Spleen (tissue), 11 donors: ENCODE measurements around the gene STON1. TPM values are rescaled to one million over a fixed set of nuclear protein-coding genes. Genes with fewer than 3 reads are reported as not detected.

Source experiments
- DNase-seq: peaks from one replicate; pipeline ENCODE4 v3.0.0-alpha.2; 2020
- H3K27ac ChIP-seq, 8 donors: fragments of 200-600 bp; sonication (generic) in 7 of 8; 1 replicate in 4 of 8; 2 replicates in 4 of 8; pipeline versions ENCODE4 v1.5.0 to v1.8.0; 2016 to 2021; ENCODE audit warnings: inconsistent platforms in 4 of 8, mild to moderate bottlenecking in 4 of 8, moderate library complexity in 1 of 8
- H3K27me3 ChIP-seq, 7 donors: fragments of 200-600 bp; sonication (generic) in 6 of 7; replicated peaks in 1 of 7; 1 replicate in 4 of 7; 2 replicates in 3 of 7; pipeline versions ENCODE4 v1.5.0 to v1.8.0; 2016 to 2021; ENCODE audit warnings: inconsistent platforms in 3 of 7, mild to moderate bottlenecking in 1 of 7
- H3K36me3 ChIP-seq, 6 donors: fragments of 200-600 bp; sonication (generic) in 5 of 6; 1 replicate in 4 of 6; 2 replicates in 2 of 6; pipeline versions ENCODE4 v1.5.0 to v1.8.0; 2016 to 2021; ENCODE audit warnings: inconsistent platforms in 2 of 6
- H3K4me1 ChIP-seq, 6 donors: fragments of 200-600 bp; sonication (generic) in 5 of 6; 1 replicate in 3 of 6; 2 replicates in 3 of 6; pipeline versions ENCODE4 v1.5.0 to v1.8.0; 2016 to 2021; ENCODE audit warnings: inconsistent platforms in 3 of 6
- H3K4me3 ChIP-seq, 8 donors: fragments of 200-600 bp; sonication (generic) in 7 of 8; 1 replicate in 4 of 8; 2 replicates in 4 of 8; pipeline versions ENCODE4 v1.5.0 to v1.8.0; 2016 to 2021; ENCODE audit warnings: inconsistent platforms in 4 of 8, mild to moderate bottlenecking in 4 of 8, moderate library complexity in 2 of 8
- H3K9me3 ChIP-seq, 8 donors: fragments of 200-600 bp; sonication (generic) in 7 of 8; 1 replicate in 4 of 8; 2 replicates in 4 of 8; pipeline versions ENCODE4 v1.5.0 to v1.8.0; 2016 to 2021; ENCODE audit warnings: inconsistent platforms in 4 of 8
- CTCF ChIP-seq, 11 experiments: fragments of 200-600 bp in 7 of 11; fragments of 450-650 bp in 4 of 11; sonication (generic) in 4 of 11; IDR thresholded peaks in 8 of 11; conservative IDR thresholded peaks in 3 of 11; 1 replicate in 7 of 11; 2 replicates in 4 of 11; pipeline versions ENCODE4 v1.4.0 to v1.8.0; 2016 to 2021; ENCODE audit warnings: antibody characterized with exemption in 11 of 11, inconsistent platforms in 4 of 11, mild to moderate bottlenecking in 1 of 11
- POLR2A ChIP-seq, 3 donors: fragments of 450-650 bp; IDR thresholded peaks; one replicate each; pipeline ENCODE4 v1.5.1; 2017; ENCODE audit warnings: antibody characterized with exemption in 3 of 3, mild to moderate bottlenecking in 1 of 3
- POLR2AphosphoS5 ChIP-seq, 3 donors: sonication (generic); formaldehyde crosslinking; IDR thresholded peaks; one replicate each; pipeline ENCODE4 v1.5.1; 2017; ENCODE audit warnings: antibody characterized with exemption in 3 of 3
- WGBS, 5 donors: extraction: QIAGEN DNeasy Blood & Tissue Kit in 3 of 5; methylation state at CpG; one replicate each; pipeline versions ENCODE4 v1.1.5 to v1.1.7; 2013 to 2018; 5-methylcytosine and 5-hydroxymethylcytosine counted together
- intact Hi-C: fragments of 100-400 bp; cut with DNase I; formaldehyde crosslinking; loops from one replicate; pipeline ENCODE4 v1.15.0; 2023; ENCODE audit warnings: low total_unique reads
- polyA plus RNA-seq, 3 donors: library from polyadenylated mRNA; stranded (reverse); fragments of 200-250 nt; gene quantifications; one replicate each; pipeline ENCODE4 v1.2.1, GENCODE V29; 2013
- total RNA-seq, 7 donors: library from RNA; depleted of rRNA in 3 of 7; stranded (reverse); fragments of >200 nt in 3 of 7; fragmentation: NEBNext Ultra II Directional in 4 of 7; extraction: Animal tissue kit (Norgen Biotek cat#: 25700) in 4 of 7; gene quantifications; one replicate each; pipeline versions ENCODE4 v1.1.0 to v1.2.1, GENCODE V29; 2016 to 2021
- donor health status: healthy with polysubstance abuse.
- donor health status: DM: no; HTN: no; CAD: no; lungs with moderate emphysema.
- donor health status: DM: no; HTN: no; CAD: no.
- donor health status: Bipolar disorder and iron deficiency.
- donor health status: healthy.
- donor health status: DM: no; HTN: no; CAD: no.
- donor health status: DM: yes; HTN: yes; CAD: no.

Gene STON1
- total and polyA plus RNA-seq, 10 donors = 2.1 to 31.0 (median 20.4) TPM

DNA sequence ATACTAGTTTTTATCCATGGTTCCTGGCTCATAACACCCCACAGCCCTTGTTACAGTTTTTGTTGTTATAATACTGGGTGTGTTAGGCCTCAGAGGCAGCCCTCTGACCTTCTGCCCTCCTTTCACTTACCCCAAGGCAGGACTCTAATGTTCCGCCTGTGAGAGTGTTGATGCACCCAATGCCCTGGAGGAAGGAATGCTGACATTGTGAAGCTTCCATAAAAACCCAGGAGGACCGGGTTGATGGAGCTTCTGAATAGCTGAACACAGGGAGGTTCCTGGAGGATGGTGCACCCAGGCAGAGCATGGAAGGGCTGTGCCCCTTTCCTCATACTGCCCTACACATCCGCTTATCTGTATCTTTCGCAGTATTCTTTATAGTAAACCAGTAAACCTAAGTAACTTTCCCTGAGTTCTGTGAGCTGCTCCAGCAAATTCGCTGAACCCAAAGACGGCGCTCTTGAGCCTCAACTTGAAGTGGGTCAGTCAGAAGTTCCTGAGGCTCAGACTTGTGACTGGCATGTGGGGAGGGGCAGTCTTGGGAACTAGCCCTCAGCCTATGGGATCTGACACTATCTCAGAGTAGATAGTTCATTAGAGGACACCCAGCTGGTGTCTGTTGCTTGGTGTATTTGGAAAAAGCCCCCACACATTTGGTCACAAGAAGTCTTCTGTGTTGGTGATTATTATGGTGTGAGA lies 10.4 kb downstream of the STON1 start:
- Histone ChIP-seq H3K27me3 (no peaks in the 10 kb centered on the region), H3K4me3 (no peak overlapping the region), H3K9me3 (no peaks in the 10 kb centered on the region), H3K36me3 (no peaks in the 10 kb centered on the region), H3K27ac (no peak overlapping the region), H3K4me1 (no peaks in the 10 kb centered on the region)
- TF ChIP-seq POLR2AphosphoS5 (IDR thresholded peaks at IDR 0.05) = no peak
- no peak for DNase-seq
- intact Hi-C loops = no loop called here
- 86 to 93% (median 91%) methylated on average over 7 of the region's 7 CpGs for WGBS, 5 donors

- Histone ChIP-seq H3K4me3 (no peak overlapping the region), H3K27ac (no peak overlapping the region), H3K27me3 (no peaks in the 10 kb centered on the region), H3K4me1 (no peaks in the 10 kb centered on the region), H3K36me3 (no peaks in the 10 kb centered on the region), H3K9me3 (no peaks in the 10 kb centered on the region)
- intact Hi-C loops = no loop called here
- 88 to 94% (median 91%) methylated on average over 6 to 7 of the region's 7 CpGs for WGBS, 5 donors
- DNase-seq = no peak
- TF ChIP-seq POLR2AphosphoS5 (IDR thresholded peaks at IDR 0.05) = no peak
- TF ChIP-seq CTCF (IDR thresholded peaks at IDR 0.05 in 8 of 11, conservative IDR thresholded peaks at IDR 0.05 in 3 of 11) = no peak
- no peak for TF ChIP-seq POLR2A (IDR thresholded peaks at IDR 0.05)
Observed at GRCh38 chr2:48541666-48542389, 11.9 kb downstream of the STON1 start.

- Histone ChIP-seq H3K27ac (no peak overlapping the region), H3K9me3 (no peaks in the 10 kb centered on the region), H3K27me3 (no peaks in the 10 kb centered on the region), H3K36me3 (no peaks in the 10 kb centered on the region), H3K4me3 (no peak overlapping the region), H3K4me1 (no peaks in the 10 kb centered on the region)
- TF ChIP-seq POLR2A (IDR thresholded peaks at IDR 0.05) (no peak), POLR2AphosphoS5 (IDR thresholded peaks at IDR 0.05) (no peak), CTCF (IDR thresholded peaks at IDR 0.05 in 8 of 11, conservative IDR thresholded peaks at IDR 0.05 in 3 of 11) (no peak)
- intact Hi-C loops = no loop called here
- WGBS, 5 donors = 78 to 93% (median 84%) methylated on average over 1 of the region's 1 CpG
- DNase-seq = no peak
Observed at GRCh38 chr2:48543895-48544294, 13.9 kb downstream of the STON1 start.

DNA sequence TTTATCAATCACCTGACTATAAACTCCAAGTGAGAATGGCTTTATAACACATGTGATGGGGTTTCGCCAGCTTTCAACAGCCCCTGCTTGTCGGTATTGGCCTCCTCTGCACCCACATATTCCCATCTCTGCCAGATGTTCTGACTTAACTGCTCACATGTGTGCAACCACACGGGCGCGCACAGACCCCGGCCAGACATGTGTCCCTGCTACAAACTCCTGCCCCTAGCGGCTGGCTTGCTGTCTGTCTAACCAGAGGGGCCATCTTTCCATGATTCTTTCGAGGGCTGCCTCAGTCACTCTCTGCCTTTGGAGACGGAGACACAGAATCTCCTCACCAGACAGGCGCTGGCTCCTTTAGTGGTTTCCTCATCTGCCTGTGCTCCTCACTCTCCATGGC lies 15.3 kb downstream of the STON1 start:
- TF ChIP-seq POLR2A (IDR thresholded peaks at IDR 0.05) (no peak), POLR2AphosphoS5 (IDR thresholded peaks at IDR 0.05) (no peak), CTCF (IDR thresholded peaks at IDR 0.05 in 8 of 11, conservative IDR thresholded peaks at IDR 0.05 in 3 of 11) (no peak)
- WGBS, 5 donors = 86 to 93% (median 88%) methylated on average over 10 of the region's 10 CpGs
- Histone ChIP-seq H3K9me3 (no peaks in the 10 kb centered on the region), H3K36me3 (no peaks in the 10 kb centered on the region), H3K27ac (no peak overlapping the region), H3K4me3 (no peak overlapping the region), H3K4me1 (no peaks in the 10 kb centered on the region), H3K27me3 (no peaks in the 10 kb centered on the region)
- intact Hi-C loops = no loop called here
- no peak for DNase-seq
